NCI-H774 (cell line): Measurements from ENCODE around the gene C5orf15.
"Not testable (repeated sequence)": the region's sequence is repeated elsewhere in the genome, so short reads cannot be mapped to it uniquely, and the experiment has no call there.

Source experiments
- DNase-seq: peaks from one replicate; lab custom pipeline; 2025; lab: John Stamatoyannopoulos, UW

Gene C5orf15

GRCh38 chr5:133938039-133938821 lies 30.2 kb downstream of the C5orf15 start:
- DNase-seq: no peak

- not testable (repeated sequence) for DNase-seq
Observed at GRCh38 chr5:133937628-133938027, 30.8 kb downstream of the C5orf15 start.

- no peak for DNase-seq
Observed at GRCh38 chr5:133936651-133937015, 31.8 kb downstream of the C5orf15 start.

- DNase-seq: not testable (repeated sequence)
Observed at GRCh38 chr5:133935991-133936650, 32.3 kb downstream of the C5orf15 start.

- DNase-seq: no peak
Observed at GRCh38 chr5:133935667-133935940, 32.8 kb downstream of the C5orf15 start.

GRCh38 chr5:133934822-133935666 lies 33.4 kb downstream of the C5orf15 start:
- no peak for DNase-seq

- DNase-seq: no peak
Observed at GRCh38 chr5:133934311-133934710, 34.1 kb downstream of the C5orf15 start.

GRCh38 chr5:133933670-133934295 lies 34.6 kb downstream of the C5orf15 start:
- no peak for DNase-seq

- DNase-seq: no peak
Observed at GRCh38 chr5:133933169-133933509, 35.3 kb downstream of the C5orf15 start.

- DNase-seq: no peak
Observed at GRCh38 chr5:133932441-133933168, 35.8 kb downstream of the C5orf15 start.

GRCh38 chr5:133931546-133931945 lies 36.9 kb downstream of the C5orf15 start:
- DNase-seq: no peak

- no peak for DNase-seq
Observed at GRCh38 chr5:133930813-133931090, 37.7 kb downstream of the C5orf15 start.

- DNase-seq: no peak
Observed at GRCh38 chr5:133930061-133930812, 38.2 kb downstream of the C5orf15 start.

GRCh38 chr5:133928587-133929393 lies 39.6 kb downstream of the C5orf15 start:
- no peak for DNase-seq

GRCh38 chr5:133927300-133928180 lies 40.9 kb downstream of the C5orf15 start:
- no peak for DNase-seq

- DNase-seq: no peak
Observed at GRCh38 chr5:133926489-133927299, 41.7 kb downstream of the C5orf15 start.

GRCh38 chr5:133925866-133926488 lies 42.4 kb downstream of the C5orf15 start:
- DNase-seq: no peak

- DNase-seq: no peak
Observed at GRCh38 chr5:133925269-133925668, 43.2 kb downstream of the C5orf15 start.
